ENCODE data around the gene CLSTN1. TPM values are rescaled to one million over a fixed set of nuclear protein-coding genes. Genes with fewer than 3 reads are reported as not detected.
A peak's percentile ranks its signal among the peaks of the same experiment; 100 is the strongest.

The CLSTN1 gene
- total RNA-seq, 2 experiments from 2014 or later, result 29.3 to 29.9 TPM

GRCh38 chr1:9689971-9690381, 133.8 kb downstream of the CLSTN1 start:
- Mint-ChIP-seq H3K27ac (peak overlapping the region; percentile 89), H3K9me3 (no peaks in the 10 kb centered on the region), H3K4me3 (peak overlapping the region; percentile 75), H3K36me3 (ENCODE audit: low read depth) (peaks cover 36% of the 10 kb centered on the region), H3K27me3 (no peaks in the 10 kb centered on the region), H3K4me1 (ENCODE audit: low read depth) (peaks cover 68% of the 10 kb centered on the region)
- TF ChIP-seq CTCF (IDR thresholded peaks at IDR 0.05), result no peak
- POLR2A ChIA-PET, result interaction anchor here (1.5 to 7.7 kb wide), 6 partner anchors 15 to 62 kb away, joined by 3 to 73 read pairs (median 16); partner anchors contain the start of gene PIK3CD
- DNase-seq, result peak; percentile 59
- intact Hi-C loops (cut with micrococcal nuclease), result loop anchor here (5.0 kb wide), 2 partner anchors 38 to 63 kb away; partner anchors contain the start of gene PIK3CD
- CTCF ChIA-PET, result interaction anchor here (1.0 to 7.2 kb wide), 6 partner anchors 9 to 95 kb away, joined by 3 to 51 read pairs (median 6); no protein-coding TSS in a partner anchor
- ATAC-seq, result no peak

- DNase-seq (peak; percentile 89), ATAC-seq (peak; percentile 74)
- Mint-ChIP-seq H3K4me1 (ENCODE audit: low read depth) (peaks cover 70% of the 10 kb centered on the region), H3K36me3 (ENCODE audit: low read depth) (peaks cover 35% of the 10 kb centered on the region), H3K27me3 (no peaks in the 10 kb centered on the region), H3K27ac (peak overlapping the region; percentile 71), H3K4me3 (peak overlapping the region; percentile 77), H3K9me3 (no peaks in the 10 kb centered on the region)
- POLR2A ChIA-PET, result interaction anchor here (1.9 to 7.7 kb wide), 6 partner anchors 14 to 61 kb away, joined by 5 to 73 read pairs (median 36); partner anchors contain the start of gene PIK3CD
- intact Hi-C loops (cut with micrococcal nuclease), result loop anchor here (5.0 kb wide), 2 partner anchors 37 to 62 kb away; partner anchors contain the start of gene PIK3CD
- TF ChIP-seq CTCF (IDR thresholded peaks at IDR 0.05), result no peak
- CTCF ChIA-PET, result interaction anchor here (1.1 to 7.2 kb wide), 7 partner anchors 13 to 61 kb away, joined by 3 to 51 read pairs (median 4); no protein-coding TSS in a partner anchor
These were observed 134.6 kb downstream of the CLSTN1 start for GRCh38 chr1:9689011-9689706.

- no peaks in the 10 kb centered on the region for H3K9me3 Mint-ChIP-seq
- H3K4me1 Mint-ChIP-seq (ENCODE audit: low read depth), result peaks cover 70% of the 10 kb centered on the region
- ChIA-PET CTCF (interaction anchor here (0.8 to 7.2 kb wide), 8 partner anchors 15 to 61 kb away, joined by 3 to 51 read pairs (median 4); no protein-coding TSS in a partner anchor), POLR2A (interaction anchor here (2.7 to 7.7 kb wide), 4 partner anchors 14 to 61 kb away, joined by 11 to 73 read pairs (median 54); partner anchors contain the start of gene PIK3CD)
- peak overlapping the region; percentile 77 for H3K4me3 Mint-ChIP-seq
- no peak for TF ChIP-seq CTCF (IDR thresholded peaks at IDR 0.05)
- DNase-seq, result no peak
- peaks cover 35% of the 10 kb centered on the region for H3K36me3 Mint-ChIP-seq (ENCODE audit: low read depth)
- ATAC-seq, result no peak
- H3K27me3 Mint-ChIP-seq, result no peaks in the 10 kb centered on the region
- peak overlapping the region; percentile 71 for H3K27ac Mint-ChIP-seq
- intact Hi-C loops (cut with micrococcal nuclease), result loop anchor here (5.0 kb wide), 2 partner anchors 36 to 61 kb away; partner anchors contain the start of gene PIK3CD
These were observed 135.2 kb downstream of the CLSTN1 start for GRCh38 chr1:9688599-9688998.

- Mint-ChIP-seq H3K9me3 (no peaks in the 10 kb centered on the region), H3K4me1 (ENCODE audit: low read depth) (peaks cover 73% of the 10 kb centered on the region), H3K27ac (peak overlapping the region; percentile 71), H3K4me3 (peak overlapping the region; percentile 77), H3K27me3 (no peaks in the 10 kb centered on the region), H3K36me3 (ENCODE audit: low read depth) (peaks cover 39% of the 10 kb centered on the region)
- no peak for TF ChIP-seq CTCF (IDR thresholded peaks at IDR 0.05)
- no peak for DNase-seq
- intact Hi-C loops (cut with micrococcal nuclease), result loop anchor here (5.0 kb wide), 2 partner anchors 36 to 61 kb away; partner anchors contain the start of gene PIK3CD
- CTCF ChIA-PET, result interaction anchor here (0.8 to 7.2 kb wide), 8 partner anchors 24 to 60 kb away, joined by 3 to 51 read pairs (median 4); partner anchors contain the start of gene PIK3CD
- POLR2A ChIA-PET, result interaction anchor here (2.7 to 7.7 kb wide), 4 partner anchors 15 to 60 kb away, joined by 11 to 73 read pairs (median 54); partner anchors contain the start of gene PIK3CD
- ATAC-seq, result no peak
These were observed 135.7 kb downstream of the CLSTN1 start for GRCh38 chr1:9687874-9688582.

Measured in activated CD8-positive, alpha-beta T cell treated with anti-CD3 and anti-CD28 coated beads for 36 hours (primary cell).